GM12891 (cell line): ENCODE results near the gene PPP4R3B.

Experiments used
- POLR2A ChIP-seq: IDR thresholded peaks from 2 replicates; pipeline ENCODE4 v1.6.1; 2011; ENCODE audit warnings: low read depth, low read length, control low read depth
- POLR2AphosphoS5 ChIP-seq: IDR thresholded peaks from 2 replicates; pipeline ENCODE4 v1.6.1; 2011; ENCODE audit warnings: low read depth, low read length, control low read depth

DNA sequence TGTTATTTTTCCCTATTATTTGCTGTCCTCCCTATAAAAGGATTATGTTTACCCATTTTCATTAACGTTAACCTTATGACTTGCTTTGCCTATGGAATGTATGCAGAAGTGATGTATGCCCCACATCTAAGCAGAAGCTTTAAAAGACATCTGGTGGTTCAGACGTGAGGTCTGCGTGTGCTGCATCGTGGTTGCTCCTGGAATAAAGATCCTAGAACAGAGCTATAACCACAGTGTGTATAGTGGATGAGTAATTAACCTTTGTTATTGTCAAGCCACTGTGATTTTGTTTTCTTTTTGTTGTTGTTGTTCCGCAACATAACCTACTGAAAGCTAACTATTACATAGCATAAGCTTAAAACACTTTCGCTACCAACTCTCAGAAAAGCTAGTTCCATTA, 118.8 kb downstream of the PPP4R3B start:
- no peak for TF ChIP-seq POLR2A
- TF ChIP-seq POLR2AphosphoS5, result no peak
